Subcutaneous abdominal adipose tissue (tissue), 5 donors: Measurements from ENCODE around the gene GIPC2.
"Not testable (repeated sequence)": the region's sequence is repeated elsewhere in the genome, so short reads cannot be mapped to it uniquely, and the experiment has no call there.

Source experiments
- H3K27ac ChIP-seq: one replicate; pipeline ENCODE4 v1.7.0; 2013; ENCODE audit warnings: low read depth, mild to moderate bottlenecking, inconsistent platforms, low read length, moderate library complexity
- H3K27me3 ChIP-seq, 5 donors: one replicate each; pipeline ENCODE4 v1.7.0; 2013; ENCODE audit warnings: low read length in 5 of 5, inconsistent platforms in 1 of 5; ENCODE audit not compliant: control insufficient read depth in 5 of 5, insufficient read depth in 4 of 5
- H3K36me3 ChIP-seq, 5 donors: one replicate each; pipeline ENCODE4 v1.7.0; 2013; ENCODE audit warnings: low read length in 5 of 5; ENCODE audit not compliant: control insufficient read depth in 5 of 5, insufficient read depth in 5 of 5
- H3K4me1 ChIP-seq, 5 donors: one replicate each; pipeline ENCODE4 v1.7.0; 2013; ENCODE audit warnings: low read length in 5 of 5, mild to moderate bottlenecking in 3 of 5, moderate library complexity in 1 of 5; ENCODE audit not compliant: control insufficient read depth in 5 of 5, insufficient read depth in 5 of 5
- H3K4me3 ChIP-seq, 5 donors: one replicate each; pipeline ENCODE4 v1.7.0; 2013; ENCODE audit warnings: low read length in 5 of 5, low read depth in 1 of 5
- H3K9ac ChIP-seq, 5 donors: one replicate each; pipeline ENCODE4 v1.7.0; 2013; ENCODE audit warnings: low read length in 5 of 5, mild to moderate bottlenecking in 4 of 5, moderate library complexity in 3 of 5
- H3K9me3 ChIP-seq, 5 donors: one replicate each; pipeline ENCODE4 v1.7.0; 2013; ENCODE audit warnings: low read length in 5 of 5; ENCODE audit not compliant: control insufficient read depth in 5 of 5
- donor health status: healthy.
- donor health status: healthy.
- donor health status: healthy.
- donor health status: healthy.
- donor health status: healthy.

GIPC2 gene, protein sequence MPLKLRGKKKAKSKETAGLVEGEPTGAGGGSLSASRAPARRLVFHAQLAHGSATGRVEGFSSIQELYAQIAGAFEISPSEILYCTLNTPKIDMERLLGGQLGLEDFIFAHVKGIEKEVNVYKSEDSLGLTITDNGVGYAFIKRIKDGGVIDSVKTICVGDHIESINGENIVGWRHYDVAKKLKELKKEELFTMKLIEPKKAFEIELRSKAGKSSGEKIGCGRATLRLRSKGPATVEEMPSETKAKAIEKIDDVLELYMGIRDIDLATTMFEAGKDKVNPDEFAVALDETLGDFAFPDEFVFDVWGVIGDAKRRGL

DNA sequence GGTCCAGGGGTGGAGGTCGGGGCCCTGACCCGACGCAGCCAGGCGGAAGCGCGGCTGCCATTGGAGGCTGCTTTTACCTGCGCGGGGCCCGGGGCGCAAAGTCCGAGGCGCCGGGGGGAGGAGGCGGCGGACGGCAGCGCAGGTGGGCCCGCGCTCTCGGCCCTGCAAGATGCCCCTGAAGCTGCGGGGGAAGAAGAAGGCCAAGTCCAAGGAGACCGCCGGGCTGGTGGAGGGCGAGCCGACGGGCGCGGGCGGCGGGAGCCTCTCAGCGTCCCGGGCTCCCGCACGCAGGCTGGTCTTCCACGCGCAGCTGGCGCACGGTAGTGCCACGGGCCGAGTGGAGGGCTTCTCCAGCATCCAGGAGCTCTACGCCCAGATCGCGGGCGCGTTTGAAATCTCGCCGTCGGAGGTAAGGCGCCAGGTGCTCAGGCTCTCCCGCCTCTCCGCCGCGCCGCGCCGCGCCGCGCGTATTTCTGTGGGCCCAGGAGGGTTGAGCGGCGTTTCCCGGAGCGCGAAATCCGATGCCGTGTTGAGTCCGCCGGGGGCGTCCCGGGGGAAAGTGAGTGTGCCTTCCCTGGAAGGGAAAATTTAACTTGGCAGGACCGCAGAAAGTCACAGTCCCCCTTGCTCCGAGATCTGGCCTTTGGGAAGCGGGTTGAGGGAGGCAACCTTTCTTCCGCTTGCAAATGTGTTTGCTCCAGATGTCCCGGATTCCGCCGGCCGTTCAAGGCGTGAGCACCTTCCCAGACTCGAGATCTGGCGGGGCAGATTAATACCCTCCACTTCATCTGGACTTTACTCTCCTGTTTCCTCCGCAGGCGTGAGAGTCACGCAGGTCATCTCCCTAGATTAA is at the start of gene GIPC2:
TSS of gene GIPC2 (plus strand) at position 41 of the 853 bp plus-strand sequence. CDS start at position 170, 129 bp downstream.
- Histone ChIP-seq H3K36me3 (no peaks in the 10 kb centered on the region), H3K27ac (peak within 1 kb of the TSS; percentile 60), H3K4me1 (peaks cover 0 to 33% (median 24%) of the 10 kb centered on the region in 5 donors), H3K4me3 (peak within 1 kb of the TSS; percentile 75 to 87 (median 84)), H3K27me3 (peaks cover 0 to 4% (median 3%) of the 10 kb centered on the region in 5 donors), H3K9ac (peak within 1 kb of the TSS; percentile 40 to 77 (median 71)), H3K9me3 (no peaks in the 10 kb centered on the region)

DNA sequence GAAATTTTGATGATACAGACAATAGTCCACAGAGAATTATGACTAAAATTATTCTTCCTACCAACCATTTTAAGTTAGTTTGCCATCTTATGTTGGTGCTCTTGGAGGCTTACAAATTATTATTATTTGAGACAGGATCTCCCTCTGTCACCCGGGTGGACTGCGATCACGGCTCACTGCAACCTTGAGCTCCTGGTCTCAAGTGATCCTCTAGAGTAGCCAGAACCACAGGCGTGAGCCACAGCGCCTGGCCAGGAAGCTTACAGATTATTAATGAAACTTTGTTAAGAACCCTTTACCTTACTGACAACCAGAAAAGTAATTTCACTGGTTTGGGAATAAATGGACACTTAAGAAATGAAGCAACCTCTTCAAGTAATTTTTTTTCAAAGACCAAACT is 49.0 kb upstream of the GIPC2 start:
- Histone ChIP-seq H3K27me3 (no peaks in the 10 kb centered on the region), H3K9ac (no peak overlapping the region), H3K9me3 (no peaks in the 10 kb centered on the region)

DNA sequence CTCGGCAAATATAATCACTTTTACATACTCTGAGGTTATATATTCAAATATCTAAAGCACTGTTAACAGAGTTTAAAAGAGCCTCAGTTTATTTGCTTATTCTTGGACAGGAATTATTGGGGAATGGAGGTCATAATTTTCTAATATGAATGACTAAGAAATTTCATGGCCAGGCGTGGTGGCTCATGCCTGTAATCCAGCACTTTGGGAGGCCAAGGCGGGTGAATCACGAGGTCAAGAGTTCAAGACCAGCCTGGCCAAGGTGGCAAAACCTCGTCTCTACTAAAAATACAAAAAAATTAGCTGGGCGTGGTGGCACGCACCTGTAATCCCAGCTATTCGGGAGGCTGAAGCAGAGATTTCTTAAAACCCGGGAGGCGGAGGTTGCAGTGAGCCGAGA is 45.2 kb upstream of the GIPC2 start:
- not testable (repeated sequence) for H3K36me3 ChIP-seq, H3K9me3 ChIP-seq, H3K9ac ChIP-seq, H3K27me3 ChIP-seq, H3K4me3 ChIP-seq, H3K27ac ChIP-seq
- peaks cover 4 to 11% (median 5%) of the 10 kb centered on the region in 5 donors for H3K4me1 ChIP-seq

More for the DNA sequence above, 49.0 kb upstream of the GIPC2 start:
- H3K4me1 ChIP-seq: no peaks in the 10 kb centered on the region
- peaks cover 0 to 7% (median 0%) of the 10 kb centered on the region in 5 donors for H3K36me3 ChIP-seq
- H3K27ac ChIP-seq: no peak overlapping the region
- no peak overlapping the region for H3K4me3 ChIP-seq

DNA sequence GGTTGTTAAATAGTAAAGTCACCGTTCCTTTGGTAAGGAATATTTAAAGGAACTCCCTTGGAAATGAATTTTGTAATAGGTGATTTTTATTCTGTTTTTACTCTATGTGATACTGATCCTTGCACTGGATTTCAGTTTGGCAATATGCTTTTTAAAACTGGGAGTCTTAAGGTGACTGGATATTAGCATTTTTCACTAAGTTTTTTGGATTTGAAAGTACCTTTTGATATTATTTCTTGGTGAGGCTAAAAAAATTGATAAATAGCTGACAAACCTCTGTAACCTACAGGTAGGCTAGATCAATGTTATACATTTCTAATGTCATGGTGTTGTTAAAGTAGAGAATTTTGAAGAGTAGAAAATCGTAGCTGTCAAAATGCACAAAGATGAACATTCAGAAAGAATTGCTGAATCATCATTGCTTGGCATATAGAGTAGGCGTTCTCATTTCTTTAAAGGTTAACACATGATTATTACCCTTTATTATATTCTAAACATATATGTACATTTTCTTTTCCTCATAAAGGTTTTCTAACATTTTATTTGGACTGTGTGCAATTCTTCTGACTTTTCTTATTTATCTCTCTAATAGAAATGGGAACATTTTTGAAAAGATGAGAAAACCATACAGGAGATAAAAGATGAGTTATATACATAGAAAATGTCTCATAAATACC is 42.6 kb upstream of the GIPC2 start:
- H3K4me1 ChIP-seq: peaks cover 4 to 25% (median 19%) of the 10 kb centered on the region in 5 donors
- peak overlapping the region; percentile 99 for H3K27ac ChIP-seq
- H3K9ac ChIP-seq: peak overlapping the region in 2 of 5 donors; percentile 33 to 35
- no peaks in the 10 kb centered on the region for H3K9me3 ChIP-seq
- H3K36me3 ChIP-seq: no peaks in the 10 kb centered on the region
- peak overlapping the region in 1 of 5 donors; percentile 22 for H3K4me3 ChIP-seq
- H3K27me3 ChIP-seq: no peaks in the 10 kb centered on the region

DNA sequence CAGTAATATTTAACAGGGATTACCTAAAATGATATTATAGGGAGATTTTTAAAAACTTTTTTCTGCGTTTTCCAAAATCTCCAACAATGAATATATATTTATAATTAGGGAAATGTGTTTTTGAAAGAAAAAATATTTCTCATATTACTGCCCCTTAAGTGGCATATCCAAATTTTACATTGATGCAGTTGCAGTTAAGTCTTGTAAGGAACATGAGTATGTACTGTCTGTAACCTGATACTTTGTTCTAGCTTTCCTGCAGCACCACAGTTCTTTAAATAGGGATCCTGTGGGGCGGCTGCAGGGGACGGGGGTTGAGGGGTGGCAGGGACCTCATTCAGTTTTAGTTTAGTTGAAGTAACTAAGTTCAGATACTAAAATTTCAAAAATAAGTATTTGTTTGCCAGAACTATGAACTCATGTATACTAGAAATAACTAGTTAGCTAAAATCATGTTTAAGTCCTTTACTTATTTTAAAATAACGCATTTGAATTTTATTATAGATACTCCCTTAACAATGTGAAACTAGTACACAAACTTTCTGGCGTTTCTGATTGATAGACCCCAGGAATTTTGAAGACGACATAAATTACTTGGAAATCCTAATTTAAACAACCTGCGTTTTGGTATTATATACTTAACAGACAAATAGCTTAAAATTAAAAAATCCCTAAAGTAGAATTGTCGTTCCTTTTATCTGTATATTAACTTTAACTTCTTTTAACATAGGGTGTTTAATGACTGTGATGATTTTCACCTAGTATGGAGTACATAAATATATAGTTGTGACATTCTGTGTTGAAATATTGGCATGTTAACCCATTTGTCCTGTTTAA is 41.7 kb upstream of the GIPC2 start:
- H3K4me1 ChIP-seq: peaks cover 4 to 28% (median 25%) of the 10 kb centered on the region in 5 donors
- peak overlapping the region; percentile 79 to 93 (median 85) for H3K4me3 ChIP-seq
- peak overlapping the region; percentile 99 for H3K27ac ChIP-seq
- peak overlapping the region; percentile 94 to 99 (median 98) for H3K9ac ChIP-seq
- H3K9me3 ChIP-seq: no peaks in the 10 kb centered on the region
- no peaks in the 10 kb centered on the region for H3K27me3 ChIP-seq
- no peaks in the 10 kb centered on the region for H3K36me3 ChIP-seq

DNA sequence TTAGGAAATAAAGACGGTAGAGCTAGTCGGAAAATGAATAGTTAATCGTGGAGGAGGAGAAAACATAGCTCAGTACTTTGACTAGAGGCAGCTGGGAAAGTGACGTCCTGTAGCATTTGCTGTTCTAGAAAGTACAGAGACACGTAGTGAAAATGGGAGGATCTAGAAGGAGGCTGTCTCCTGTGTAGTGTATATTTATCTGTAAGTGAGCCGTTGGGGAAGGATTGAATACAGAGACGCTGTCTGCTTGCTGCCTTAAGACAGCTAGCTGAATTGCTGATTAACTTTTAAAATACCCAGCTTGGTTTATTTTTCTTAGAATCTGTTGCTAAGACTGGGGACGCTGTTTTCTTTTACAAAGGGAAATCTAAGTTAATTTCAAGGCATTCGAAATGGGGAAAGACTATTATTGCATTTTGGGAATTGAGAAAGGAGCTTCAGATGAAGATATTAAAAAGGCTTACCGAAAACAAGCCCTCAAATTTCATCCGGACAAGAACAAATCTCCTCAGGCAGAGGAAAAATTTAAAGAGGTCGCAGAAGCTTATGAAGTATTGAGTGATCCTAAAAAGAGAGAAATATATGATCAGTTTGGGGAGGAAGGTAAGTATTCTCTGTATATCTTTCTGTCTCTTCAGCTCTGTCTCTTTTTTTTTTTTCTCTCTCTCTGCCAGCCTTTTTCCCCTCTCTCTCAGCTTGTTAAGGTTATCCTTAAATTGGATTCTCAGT is 40.9 kb upstream of the GIPC2 start, which contains the start of gene DNAJB4:
TSS of gene DNAJB4 (plus strand) at position 221 of the 729 bp plus-strand sequence. CDS start at position 393, 172 bp downstream.
- H3K9ac ChIP-seq: peak within 1 kb of the TSS; percentile 94 to 99 (median 98)
- H3K9me3 ChIP-seq: no peaks in the 10 kb centered on the region
- peaks cover 4 to 35% (median 33%) of the 10 kb centered on the region in 5 donors for H3K4me1 ChIP-seq
- no peaks in the 10 kb centered on the region for H3K27me3 ChIP-seq
- H3K36me3 ChIP-seq: no peaks in the 10 kb centered on the region
- peak within 1 kb of the TSS; percentile 79 to 93 (median 85) for H3K4me3 ChIP-seq
- H3K27ac ChIP-seq: peak within 1 kb of the TSS; percentile 99

DNA sequence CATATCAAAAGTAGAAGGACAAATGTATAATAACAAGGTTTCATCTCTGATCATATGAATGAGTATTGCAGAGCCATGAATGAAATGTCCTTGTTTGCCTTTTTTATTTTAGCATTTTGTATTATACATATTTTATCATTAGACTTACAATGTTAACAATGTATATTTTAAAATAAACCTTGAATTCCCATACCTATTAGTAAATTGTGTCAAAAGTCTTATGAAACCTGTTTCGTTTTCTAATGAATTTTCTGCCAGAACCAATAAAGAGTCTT is 40.4 kb upstream of the GIPC2 start:
- no peaks in the 10 kb centered on the region for H3K27me3 ChIP-seq
- H3K9me3 ChIP-seq: no peaks in the 10 kb centered on the region
- H3K4me1 ChIP-seq: peaks cover 4 to 39% (median 35%) of the 10 kb centered on the region in 5 donors
- H3K9ac ChIP-seq: peak overlapping the region; percentile 94 to 99 (median 98)
- H3K36me3 ChIP-seq: no peaks in the 10 kb centered on the region
- peak overlapping the region; percentile 79 to 93 (median 85) for H3K4me3 ChIP-seq
- H3K27ac ChIP-seq: peak overlapping the region; percentile 99

DNA sequence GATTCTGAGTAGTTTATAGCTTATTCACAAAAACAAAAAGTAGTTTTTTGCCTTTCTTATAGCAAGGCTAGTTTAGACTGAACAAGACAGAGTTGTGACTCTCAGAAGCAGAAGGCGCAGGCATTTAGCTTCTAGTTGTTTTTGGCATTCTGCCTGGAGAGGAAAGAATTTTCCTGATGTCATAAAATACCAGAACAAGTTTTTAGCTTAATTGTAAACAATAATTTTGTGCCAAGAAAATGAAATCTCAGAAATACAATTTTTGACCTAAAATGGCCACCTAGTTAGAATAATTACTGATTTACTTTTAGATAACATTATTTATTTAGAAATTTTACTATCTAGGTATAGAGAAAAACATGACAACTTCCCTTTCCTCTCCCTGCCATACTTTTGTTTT is 40.0 kb upstream of the GIPC2 start:
- Histone ChIP-seq H3K9ac (peak overlapping the region; percentile 94 to 99 (median 98)), H3K9me3 (no peaks in the 10 kb centered on the region), H3K27ac (peak overlapping the region; percentile 99), H3K4me3 (peak overlapping the region; percentile 79 to 93 (median 85)), H3K4me1 (peaks cover 4 to 42% (median 36%) of the 10 kb centered on the region in 5 donors), H3K36me3 (no peaks in the 10 kb centered on the region), H3K27me3 (no peaks in the 10 kb centered on the region)

DNA sequence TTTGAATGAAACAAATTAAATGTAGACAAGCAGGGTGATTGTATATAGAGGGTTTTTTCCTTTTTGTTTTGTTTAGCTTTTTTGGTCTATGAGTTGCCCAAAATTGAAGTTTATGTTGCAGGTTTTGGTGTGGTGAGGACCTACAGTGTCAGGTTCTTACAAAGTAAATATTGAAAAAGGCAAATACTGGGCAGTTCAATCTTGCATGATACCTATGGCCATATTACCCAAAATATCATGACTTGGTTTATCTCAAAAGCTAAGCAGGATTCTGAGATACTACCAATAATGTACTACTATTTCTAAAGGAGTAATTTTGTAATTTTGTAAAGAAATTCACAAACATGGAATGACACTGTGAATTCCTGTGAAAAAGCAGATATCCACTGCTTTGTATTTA is 39.2 kb upstream of the GIPC2 start:
- peak overlapping the region; percentile 99 for H3K27ac ChIP-seq
- H3K4me1 ChIP-seq: peaks cover 4 to 48% (median 36%) of the 10 kb centered on the region in 5 donors
- peak overlapping the region; percentile 79 to 93 (median 85) for H3K4me3 ChIP-seq
- H3K9ac ChIP-seq: peak overlapping the region; percentile 89 to 99 (median 96)
- no peaks in the 10 kb centered on the region for H3K36me3 ChIP-seq
- no peaks in the 10 kb centered on the region for H3K9me3 ChIP-seq
- H3K27me3 ChIP-seq: no peaks in the 10 kb centered on the region
